MV-4-11 (cell line): ENCODE measurements around the gene WDR5B.
"Not testable (repeated sequence)": the region's sequence is repeated elsewhere in the genome, so short reads cannot be mapped to it uniquely, and the experiment has no call there.

Experiments used
- DNase-seq: peaks from one replicate; lab custom pipeline; 2025; lab: John Stamatoyannopoulos, UW

The WDR5B gene

DNA sequence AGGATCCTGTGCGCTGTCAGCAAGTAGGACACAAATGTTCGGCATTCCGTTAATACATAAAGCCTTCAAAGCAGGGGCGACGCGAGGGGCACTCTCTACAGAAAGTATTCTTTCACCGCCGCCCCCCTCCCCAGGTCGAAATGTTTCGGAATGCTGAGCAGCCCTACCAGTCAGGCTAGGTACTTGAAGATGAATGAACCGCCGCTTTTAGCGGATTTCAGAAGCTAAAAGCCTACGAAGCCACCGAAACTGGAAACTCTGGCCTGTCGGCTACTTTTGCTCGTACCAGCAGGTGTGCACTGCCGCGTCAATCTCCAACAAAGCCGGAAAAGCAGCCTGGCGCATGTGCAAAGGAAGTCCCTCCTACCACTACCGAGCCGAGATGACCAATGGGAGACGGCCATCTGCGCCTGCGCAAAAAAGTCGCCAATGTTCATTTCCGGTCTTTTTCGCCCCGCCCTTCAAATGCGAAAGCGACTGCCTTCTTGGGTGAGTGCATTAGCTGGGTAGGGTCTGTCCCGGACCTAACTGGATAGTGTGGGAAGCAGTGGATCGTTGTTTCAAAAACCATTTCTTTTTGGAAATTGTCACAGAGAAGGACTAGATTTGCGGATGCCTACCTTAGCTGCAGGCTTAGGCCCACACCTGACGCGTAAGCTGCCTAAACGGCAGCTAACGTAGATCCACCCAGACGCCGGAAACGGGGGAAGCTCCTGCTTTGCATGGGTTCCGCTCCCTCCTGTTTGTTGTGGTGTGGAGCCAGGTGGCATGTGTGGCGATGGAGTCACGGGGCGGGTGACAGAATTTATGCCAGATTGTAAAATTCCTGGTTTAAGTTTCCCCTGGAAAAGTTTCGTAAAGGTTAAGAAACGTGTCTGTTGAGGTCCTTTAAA lies at the start of gene WDR5B:
TSS of gene WDR5B (minus strand) at position 301 of the 893 bp plus-strand sequence. CDS start 534 bp downstream, outside the sequence.
- no peak for DNase-seq

DNA sequence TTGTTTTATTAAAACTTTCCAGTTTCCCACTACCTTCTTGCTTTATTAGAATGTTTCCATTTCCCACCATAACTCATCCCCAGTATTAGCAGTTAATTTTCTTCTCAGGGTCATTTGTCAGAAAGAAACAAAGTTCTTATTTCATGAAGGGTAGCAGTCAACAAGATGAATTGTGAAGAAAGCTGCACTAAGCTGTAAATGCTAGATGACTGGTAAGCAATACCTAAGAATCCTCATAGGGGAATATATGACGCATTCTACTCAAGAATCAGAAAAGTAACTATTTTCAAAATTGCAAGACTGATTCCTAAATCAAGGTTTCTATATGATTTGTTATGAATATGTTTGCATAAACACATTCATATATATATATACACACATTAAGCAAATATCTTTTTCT lies 48.8 kb upstream of the WDR5B start:
- no peak for DNase-seq

DNA sequence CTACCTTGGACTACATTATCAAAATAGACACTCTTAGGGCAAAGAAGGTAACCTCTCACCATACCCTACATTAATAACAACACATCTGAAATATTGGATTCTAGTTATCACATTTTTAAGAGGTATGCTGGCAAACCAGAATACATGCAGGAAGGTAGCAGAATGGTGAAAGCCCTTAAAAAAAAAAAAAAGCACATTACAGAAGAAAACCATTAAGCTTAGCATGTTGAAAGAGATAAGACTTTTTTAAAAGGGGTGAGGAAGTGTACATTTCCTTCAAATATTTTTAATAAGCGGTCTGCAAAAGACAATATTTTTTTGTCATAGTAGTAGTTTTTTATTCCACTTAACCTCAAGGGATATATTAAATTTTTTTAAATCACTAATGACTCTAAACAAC lies 46.5 kb upstream of the WDR5B start:
- DNase-seq, result no peak

DNA sequence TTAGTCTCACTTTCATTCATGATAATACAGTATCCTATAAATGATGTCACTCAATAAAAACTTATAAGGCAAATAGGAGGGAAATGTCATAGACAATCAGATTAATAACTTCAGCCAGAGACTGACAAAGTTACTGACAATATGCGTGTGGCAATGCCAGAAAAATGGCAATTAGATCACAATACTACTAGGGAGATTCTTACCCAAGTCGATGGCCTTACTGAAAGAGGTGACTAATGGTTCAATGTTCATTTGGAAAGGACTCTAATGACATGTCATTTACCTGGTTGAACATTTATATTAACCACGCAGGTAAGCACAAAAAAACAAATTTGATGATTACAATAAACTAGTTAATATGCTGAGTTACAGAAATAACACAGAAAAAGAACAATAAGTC lies 45.9 kb upstream of the WDR5B start:
- DNase-seq, result no peak

DNA sequence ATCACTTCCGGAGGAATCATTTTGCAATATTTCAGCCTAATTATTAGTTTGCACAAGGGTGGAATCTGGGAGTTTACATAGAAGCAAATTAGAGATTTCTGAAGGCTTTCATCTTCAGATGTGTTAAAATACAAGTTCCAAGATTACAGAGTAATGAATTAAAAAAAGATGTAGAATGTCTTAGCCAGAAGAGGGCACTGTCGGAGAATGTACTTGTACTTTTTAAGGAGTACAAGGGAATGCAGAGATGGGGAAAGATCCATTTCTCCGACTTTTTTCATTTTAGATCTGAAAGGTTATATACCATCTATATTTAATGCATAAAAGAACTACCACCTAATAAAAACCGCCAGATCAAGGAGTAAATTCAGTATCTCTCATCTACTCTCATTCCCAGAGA lies 43.1 kb upstream of the WDR5B start:
- DNase-seq, result peak; percentile 55

DNA sequence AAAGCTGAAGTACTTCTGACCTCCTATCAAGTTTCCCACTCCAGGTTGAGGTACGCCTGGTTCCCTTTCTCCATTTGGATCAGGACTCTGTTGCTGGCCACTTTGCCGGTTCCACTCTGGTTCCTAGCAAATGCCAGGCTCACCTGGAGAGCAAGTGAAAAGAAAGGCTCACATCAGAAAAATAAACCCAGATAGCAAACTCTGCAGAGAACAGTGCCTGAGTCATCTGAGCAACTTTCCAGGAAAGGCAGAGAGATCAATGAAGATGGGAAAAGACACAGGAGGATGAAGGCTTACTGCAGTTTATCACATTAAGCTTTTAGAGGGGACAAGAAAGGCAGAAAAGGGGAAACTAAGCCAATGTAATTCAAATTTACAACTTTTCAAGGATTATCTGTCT lies 41.8 kb upstream of the WDR5B start:
- DNase-seq, result no peak

DNA sequence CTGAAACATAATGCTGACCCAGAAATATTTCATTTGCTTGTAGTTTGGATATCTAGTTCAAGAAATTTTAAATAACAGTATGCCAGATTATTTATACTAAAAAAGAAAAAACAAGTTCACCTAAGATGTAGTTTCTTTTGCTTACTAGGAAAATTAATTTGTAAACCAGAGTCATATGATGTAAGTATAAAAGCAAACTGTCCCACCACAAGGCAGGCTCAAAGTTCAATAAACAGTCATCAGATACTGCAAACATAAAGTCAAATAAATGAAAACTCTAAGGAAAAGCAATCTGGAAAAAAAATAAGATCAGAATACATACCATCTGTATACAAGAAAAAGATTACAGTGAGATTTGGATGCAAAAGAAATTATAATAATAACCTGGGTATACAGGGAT lies 40.2 kb upstream of the WDR5B start:
- DNase-seq, result no peak

DNA sequence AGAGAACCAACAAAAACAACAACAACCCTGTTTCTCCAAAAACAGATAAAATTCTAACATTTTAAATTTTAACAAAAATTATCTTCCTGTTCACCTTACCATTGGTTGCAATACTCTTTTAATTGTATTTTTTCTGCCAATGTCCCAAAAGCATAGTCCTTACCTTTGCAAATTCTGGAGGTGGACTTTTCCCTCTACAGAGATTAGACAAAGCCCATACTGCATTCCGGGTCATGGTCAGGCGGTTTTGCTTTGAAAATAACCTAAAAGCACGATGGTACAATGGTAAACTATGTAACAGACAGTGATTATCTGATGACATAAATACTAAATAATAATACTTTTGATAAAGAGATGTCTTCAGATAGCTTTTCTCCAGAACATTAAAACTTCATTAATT lies 35.5 kb upstream of the WDR5B start:
- no peak for DNase-seq

DNA sequence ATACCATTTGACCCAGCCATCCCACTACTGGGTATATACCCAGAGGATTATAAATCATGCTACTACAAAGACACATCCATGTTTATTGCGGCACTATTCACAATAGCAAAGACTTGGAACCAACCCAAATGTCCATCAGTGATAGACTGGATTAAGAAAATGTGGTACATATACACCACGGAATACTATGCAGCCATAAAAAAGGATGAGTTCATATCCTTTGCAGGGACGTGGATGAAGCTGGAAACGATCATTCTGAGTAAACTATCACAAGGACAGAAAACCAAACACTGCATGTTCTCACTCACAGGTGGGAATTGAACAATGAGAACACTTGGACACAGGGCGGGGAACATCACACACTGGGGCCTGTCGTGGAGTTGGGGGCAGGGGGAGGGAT lies 32.4 kb upstream of the WDR5B start:
- not testable (repeated sequence) for DNase-seq

DNA sequence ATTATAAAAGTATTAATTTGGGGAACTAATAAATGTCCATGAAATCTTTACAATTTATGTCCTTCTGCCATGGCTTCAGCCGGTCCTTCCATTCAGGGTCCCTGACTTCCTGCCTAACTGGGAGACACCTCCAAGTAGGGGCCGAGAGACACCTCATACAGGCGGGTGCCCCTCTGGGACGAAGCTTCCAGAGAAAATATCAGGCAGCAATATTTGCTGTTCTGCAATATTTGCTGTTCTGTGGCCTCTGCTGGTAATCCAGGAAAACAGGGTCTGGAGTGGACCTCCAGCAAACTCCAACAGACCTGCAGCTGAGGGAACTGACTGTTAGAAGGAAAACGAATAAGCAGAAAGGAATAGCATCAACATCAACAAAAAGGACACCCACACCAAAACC lies 28.6 kb upstream of the WDR5B start:
- DNase-seq, result not testable (repeated sequence)

DNA sequence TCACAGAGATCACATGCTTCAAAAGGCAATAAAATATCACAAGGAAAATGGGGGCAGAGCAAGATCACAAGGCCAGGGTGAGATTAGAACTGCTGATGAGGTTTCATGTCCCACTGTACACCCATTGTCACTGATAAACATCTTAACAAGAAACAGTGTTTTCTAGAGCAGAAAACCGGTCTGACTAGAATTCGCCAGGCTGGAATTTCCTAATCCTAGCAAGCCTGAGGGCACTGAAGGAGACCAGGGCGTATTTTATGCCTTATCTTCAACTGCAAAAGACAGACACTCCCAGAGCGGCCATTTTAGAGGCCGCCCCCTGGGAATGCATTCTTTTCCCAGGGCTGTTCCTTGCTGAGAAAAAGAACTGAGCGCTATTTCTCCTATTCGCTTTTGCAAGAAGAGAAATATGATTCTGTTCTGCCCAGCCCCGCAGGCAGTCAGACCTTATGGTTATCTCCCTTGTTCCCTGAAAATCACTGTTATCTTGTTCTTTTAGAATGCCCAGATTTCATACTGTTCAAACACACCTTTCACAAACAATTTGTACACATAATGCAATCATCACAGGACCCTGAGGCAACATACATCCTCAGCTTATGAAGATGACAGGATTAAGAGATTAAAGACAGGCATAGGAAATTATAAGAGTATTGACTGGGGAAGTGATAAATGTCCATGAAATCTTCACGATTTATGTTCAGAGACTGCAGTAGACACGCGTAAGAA lies 28.1 kb upstream of the WDR5B start:
- not testable (repeated sequence) for DNase-seq

DNA sequence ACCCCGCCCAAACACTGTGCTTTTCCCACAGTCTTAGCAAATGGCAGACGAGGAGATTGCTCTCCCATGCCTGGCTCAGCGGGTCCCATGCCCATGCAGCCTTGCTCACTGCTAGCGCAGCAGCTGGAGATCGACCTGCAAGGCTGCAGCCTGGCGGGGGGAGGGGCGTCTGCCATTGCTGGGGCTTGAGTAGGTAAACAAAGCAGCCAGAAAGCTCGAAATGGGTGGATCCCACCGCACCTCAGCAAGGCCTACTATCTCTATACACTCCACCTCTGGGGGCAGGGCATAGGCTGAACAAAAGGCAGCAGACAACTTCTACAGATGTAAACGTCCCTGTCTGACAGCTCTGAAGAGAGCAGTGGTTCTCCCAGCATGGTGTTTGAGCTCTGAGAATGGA lies 27.2 kb upstream of the WDR5B start:
- DNase-seq, result no peak

DNA sequence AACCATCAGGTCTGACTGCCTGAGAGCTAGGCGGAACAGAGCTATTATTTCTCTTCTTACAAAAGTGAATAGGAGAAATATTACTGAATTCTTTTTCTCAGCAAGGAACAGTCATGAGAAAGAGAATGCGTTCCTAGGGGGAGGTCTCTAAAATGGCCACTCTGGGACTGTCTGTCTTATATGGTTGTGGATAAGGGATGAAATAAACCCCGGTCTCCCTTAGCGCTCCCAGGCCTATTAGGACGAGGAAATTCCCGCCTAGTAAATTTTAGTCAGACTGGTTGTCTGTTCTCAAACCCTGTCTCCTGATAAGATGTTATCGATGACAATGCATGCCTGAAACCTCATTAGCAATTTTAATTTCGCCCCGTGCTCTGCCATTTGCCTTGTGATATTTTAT lies 20.1 kb upstream of the WDR5B start:
- DNase-seq, result no peak

DNA sequence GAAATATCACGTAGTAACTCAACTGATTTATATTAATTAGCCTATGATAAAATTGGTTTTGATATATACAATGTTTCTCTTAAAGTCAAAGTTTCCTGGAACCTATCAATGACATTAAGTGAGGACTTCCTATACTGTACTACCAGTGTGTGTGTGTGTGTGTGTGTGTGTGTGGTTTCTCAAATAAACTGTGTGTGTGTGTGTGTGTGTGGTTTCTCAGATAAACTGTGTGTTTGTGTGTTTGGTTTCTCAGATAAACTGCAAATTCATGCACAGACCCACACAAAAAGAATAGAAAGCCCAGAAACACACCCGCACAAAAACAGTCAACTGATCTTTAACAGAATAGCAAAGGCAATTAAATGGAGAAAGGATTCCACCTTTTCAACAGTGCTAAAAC lies 14.5 kb upstream of the WDR5B start:
- DNase-seq, result no peak

DNA sequence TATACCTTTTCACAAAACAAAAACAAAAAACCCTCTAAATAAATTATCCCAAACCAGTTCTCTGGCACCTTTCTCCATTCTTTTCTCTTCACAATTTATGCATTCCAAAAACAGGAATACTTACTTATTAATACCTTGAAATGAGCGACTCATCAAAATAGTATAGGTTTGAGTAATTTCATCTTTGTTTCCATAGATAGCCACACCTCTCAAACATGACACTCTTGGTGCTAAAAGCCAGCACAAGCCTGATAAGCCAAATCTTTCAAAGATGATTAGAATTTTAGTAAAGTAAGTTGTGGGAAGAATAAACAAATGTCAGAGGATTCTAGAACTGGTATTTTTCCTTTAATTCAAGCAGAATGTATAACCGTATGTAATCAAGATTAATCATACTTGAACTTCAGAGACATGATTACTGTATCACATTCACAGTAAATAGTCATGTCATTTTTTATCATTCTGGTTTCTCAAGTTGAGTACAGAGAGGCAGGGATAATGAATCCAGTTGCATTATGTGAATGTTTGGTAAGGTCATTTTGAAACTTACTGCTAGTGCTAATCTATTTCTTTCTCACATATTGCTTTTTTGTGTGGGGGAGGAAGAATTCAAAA lies 12.1 kb upstream of the WDR5B start:
- DNase-seq, result no peak

DNA sequence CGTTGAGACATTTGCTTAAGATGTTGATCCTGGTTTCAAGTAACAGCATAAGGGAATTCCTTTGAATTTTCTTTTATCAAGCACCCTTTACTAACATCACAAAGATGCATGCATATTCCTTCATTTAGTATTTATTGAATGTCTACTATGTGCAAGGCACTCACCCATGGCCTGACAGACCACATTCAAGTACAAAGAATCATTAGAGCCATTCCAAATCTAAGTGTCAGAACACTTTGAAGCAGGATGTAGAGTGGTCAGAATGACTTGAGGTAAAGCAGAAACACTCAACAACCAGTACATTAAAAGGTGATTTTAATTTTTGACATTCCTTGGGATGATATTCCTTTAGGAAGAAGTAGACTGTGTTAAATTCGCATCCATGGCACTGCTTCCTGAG lies 6.0 kb upstream of the WDR5B start:
- no peak for DNase-seq

DNA sequence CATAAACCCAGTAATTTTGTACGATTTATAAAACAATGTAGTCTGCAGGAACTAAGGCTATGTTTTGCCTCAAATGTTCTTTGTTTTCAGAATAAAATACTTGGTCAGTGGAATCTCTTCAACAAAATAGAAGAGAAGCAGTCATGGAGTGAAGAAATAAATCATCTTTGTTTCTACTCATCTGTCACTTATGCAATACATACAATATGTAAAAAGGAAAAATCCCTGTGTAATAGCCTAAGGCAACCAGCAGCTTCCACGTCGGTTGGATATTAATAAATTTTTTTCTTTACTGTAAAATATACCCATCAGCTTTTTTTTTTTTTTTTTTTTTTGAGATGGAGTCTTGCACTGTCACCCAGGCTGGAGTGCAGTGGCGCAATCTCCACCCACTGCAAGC lies 5.2 kb upstream of the WDR5B start:
- DNase-seq, result no peak

DNA sequence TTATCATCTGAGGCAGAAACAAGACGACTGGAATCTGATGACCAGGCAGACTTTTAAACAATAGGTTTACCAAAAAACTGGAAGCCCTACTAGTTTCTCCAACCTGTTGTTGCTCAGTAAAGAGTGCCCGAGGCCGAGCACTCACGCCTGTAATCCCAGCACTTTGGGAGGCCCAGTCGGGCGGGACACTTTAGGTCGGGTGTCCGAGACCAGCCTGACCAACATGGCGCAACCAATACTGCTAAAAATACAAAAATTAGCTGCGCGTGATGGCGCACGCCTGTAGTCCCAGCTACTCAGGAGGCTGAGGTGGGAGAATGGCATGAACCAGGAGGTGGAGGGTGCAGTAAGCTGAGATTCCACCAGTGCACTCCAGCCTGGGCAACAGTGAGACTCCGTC lies 1.1 kb upstream of the WDR5B start:
- DNase-seq, result no peak

DNA sequence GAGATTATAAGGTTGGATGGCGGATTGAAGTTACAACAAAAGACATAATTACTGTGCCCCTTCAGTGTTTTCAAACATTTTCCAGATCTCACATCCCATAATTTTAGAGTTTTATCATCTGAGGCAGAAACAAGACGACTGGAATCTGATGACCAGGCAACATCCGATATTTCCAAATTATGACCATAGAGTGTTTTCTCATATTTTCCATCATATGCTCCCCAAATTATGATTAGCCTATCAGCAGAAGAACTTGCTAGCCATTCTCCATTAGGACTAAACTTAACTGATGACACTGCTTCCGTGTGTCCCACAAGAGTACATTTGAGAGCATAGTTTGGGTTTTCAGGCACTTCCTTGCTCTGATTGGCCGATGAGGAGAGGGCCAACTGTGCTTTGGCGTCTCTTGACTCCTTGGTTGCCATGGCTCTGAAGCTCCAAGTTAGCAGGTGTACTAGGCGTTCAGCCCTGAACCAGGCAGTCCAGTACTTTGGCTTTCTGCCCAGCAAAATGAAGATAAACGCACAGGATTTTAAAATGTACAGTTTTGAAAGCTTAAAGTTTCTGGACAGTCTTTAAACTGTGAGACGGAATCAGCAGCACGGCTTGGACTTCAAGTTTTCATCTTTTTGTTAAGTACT lies 638 bp downstream of the WDR5B start:
- no peak for DNase-seq

DNA sequence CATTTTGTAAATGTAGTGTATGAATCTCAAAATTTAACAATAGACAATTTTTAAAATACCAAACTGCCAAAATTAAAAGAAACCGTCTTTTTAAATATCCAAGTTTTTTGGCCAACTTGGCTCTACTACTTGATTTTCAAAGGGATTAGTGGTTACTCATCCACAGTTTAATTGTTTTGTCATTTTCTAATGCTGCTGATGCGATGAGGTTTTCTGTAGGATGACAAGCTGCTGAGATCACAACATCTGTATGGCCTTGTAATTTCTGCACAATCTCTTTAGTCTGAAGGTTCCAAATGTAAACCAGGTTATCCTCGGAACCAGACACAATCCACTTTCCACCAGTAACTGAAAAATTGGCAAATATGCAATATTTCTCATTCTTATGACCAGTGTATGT lies 1.5 kb downstream of the WDR5B start:
- DNase-seq, result no peak

DNA sequence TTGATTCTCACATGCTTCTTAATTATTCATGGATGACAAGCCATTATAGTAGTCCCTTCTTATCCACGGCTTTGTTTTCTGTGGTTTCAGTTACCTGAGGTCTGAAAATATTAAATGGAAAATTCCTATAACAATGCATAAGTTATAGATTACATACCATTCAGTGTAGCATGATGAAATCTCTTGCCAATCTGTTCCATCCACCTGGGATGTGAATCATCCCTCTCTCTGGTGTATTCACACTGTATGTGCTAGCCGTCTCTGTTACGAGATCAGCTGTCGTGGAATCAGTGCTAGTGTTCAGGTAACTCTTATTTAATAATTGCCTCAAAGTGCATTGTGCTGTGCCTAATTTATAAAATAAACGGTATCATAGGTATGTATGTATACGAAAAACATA lies 5.2 kb downstream of the WDR5B start:
- no peak for DNase-seq

DNA sequence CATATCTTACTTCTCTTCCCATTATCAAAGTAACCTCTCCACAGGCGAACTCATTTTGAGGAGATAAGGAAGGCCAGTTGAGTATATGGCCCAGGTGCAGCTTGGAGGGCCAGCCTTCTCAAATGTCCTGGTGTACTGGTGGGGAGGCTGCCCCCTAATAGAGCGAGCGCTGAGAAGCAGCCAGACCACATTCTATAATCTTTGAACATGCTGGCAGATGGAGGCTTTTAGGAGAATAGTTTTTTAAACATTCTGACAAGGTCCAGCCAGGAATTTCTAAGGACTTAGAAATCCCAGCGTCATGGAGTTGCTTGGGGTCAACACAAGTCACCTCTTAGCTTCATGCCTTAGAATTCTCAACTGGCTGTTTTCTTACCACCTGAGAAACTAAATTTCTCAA lies 5.8 kb downstream of the WDR5B start:
- DNase-seq, result no peak

DNA sequence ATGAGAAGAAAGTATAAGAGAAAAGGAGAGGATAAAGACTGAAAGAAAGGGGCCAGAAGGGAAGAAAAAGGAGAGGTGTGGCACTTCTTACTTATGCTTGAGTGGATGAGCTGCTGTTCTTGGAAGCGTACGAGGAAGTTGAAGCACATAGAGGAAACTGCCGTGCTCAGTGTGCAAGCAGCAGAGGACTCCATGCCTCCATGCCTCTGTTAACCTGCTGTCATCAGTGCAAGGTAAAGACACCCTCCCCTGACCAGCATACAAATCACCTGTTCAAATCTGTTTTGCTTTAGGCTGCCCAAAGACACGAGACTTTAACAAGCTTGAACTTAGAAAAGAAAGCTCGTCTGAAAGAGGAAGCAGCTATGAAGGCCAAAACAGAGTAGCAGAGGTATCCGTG lies 6.4 kb downstream of the WDR5B start:
- DNase-seq, result peak; percentile 41
